HuH-7 (cell line): ENCODE data around the gene SEC63.

Source experiments
- DNase-seq: peaks from one replicate; pipeline ENCODE4 v3.0.0; 2011; ENCODE audit warnings: low spot score

SEC63 gene

DNA sequence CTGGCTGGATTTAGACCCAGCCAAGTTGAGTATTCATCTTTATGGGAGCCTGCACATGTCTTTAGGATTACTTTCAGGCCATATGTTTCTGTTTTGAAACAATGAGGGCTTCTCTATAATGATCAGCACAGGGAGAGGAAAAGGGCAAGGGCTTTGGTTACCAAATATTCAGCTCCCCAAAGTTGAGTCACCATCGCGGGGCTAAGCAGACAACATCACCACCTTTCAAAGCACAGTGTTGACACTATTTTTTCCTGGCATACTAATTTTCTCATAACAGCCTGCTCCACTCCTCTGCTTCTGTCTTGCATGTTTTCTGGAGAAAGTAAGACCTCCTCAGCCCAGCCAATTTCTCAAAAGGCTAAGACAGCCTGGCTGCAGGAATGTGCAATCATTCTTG, 138.8 kb downstream of the SEC63 start:
- DNase-seq = no peak

DNA sequence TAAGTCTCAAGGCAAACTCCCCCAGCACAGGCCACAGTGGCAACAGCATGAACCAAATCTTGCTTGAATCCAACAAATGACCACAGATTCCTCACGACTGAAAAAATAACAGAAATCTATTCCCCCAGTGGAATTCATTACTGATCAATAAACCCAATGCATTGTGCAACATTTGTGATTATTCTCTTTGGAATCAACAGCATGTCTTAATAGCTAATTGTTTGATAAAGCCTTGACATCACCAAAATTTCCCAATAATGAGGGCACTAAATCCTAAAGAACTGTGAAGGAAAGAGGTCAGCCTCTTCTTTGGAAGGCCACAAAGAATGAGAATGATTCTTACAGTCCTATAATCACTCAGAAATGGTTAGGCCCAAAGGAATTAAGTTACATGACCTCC, 139.7 kb downstream of the SEC63 start:
- no peak for DNase-seq

DNA sequence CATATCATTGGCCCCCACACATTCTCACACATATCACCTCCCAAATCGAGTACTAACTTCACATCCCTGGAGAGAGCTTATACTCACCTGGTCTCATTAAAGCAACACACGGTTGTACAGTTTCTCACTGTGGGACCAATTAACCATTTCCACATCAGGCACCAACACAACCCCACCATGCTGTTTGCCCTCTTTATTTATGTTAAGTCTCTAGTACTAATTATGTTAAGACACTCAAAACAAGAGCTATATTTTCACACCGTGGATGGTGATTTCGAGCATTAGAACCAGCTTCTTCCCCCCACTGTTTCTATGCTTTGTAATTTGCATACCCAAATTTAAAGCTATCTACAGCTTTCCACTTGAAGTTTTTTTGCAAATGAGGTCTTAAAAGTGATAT, 140.2 kb downstream of the SEC63 start:
- DNase-seq = no peak
